Fibroblast of villous mesenchyme (primary cell): ENCODE measurements around the gene DNAJC17. TPM values are rescaled to one million over a fixed set of nuclear protein-coding genes. Genes with fewer than 3 reads are reported as not detected.

ENCODE experiments used
- DNase-seq: peaks from one replicate; pipeline ENCODE4 v3.0.0-alpha.2; 2010; ENCODE audit warnings: low read depth
- H3K4me3 ChIP-seq: 2 replicates; pipeline ENCODE4 v1.5.1; 2011; ENCODE audit warnings: low read depth, mild to moderate bottlenecking, low read length
- total RNA-seq: library from RNA; depleted of rRNA; stranded (reverse); fragments of >200 nt; gene quantifications from 2 replicates; pipeline ENCODE4 v1.2.3, GENCODE V29; 2012
- TF ChIP-seq, protein P1 (sequence below): IDR thresholded peaks from 2 replicates; pipeline ENCODE4 v1.5.1; 2012; ENCODE audit warnings: low read depth, mild to moderate bottlenecking, low read length; ENCODE audit not compliant: insufficient read depth

DNAJC17 gene
- total RNA-seq, 1 donor, result 30.7 TPM

DNA sequence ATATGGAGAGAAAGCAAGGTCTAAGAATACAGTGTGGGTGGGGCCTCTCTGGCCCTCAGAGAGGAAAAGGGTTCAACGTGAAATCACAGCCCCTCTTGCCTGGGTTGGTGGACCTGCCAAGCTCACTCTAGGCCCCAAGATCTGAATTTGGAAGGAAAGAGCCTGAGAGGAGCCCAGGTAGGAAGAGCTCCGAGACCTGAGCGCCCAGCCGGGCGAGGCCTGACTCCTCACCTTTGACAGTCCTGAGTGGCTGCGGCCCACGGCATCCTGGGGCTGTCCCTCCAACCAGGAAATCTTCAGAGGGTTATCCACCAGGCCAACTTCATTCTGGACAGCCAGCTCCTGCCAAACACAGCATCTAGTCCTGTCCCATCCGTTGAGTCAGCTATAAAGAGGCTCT, 33.8 kb downstream of the DNAJC17 start:
- TF ChIP-seq, protein P1, sequence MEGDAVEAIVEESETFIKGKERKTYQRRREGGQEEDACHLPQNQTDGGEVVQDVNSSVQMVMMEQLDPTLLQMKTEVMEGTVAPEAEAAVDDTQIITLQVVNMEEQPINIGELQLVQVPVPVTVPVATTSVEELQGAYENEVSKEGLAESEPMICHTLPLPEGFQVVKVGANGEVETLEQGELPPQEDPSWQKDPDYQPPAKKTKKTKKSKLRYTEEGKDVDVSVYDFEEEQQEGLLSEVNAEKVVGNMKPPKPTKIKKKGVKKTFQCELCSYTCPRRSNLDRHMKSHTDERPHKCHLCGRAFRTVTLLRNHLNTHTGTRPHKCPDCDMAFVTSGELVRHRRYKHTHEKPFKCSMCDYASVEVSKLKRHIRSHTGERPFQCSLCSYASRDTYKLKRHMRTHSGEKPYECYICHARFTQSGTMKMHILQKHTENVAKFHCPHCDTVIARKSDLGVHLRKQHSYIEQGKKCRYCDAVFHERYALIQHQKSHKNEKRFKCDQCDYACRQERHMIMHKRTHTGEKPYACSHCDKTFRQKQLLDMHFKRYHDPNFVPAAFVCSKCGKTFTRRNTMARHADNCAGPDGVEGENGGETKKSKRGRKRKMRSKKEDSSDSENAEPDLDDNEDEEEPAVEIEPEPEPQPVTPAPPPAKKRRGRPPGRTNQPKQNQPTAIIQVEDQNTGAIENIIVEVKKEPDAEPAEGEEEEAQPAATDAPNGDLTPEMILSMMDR, result no peak
- no peak for DNase-seq
- no peak overlapping the region for H3K4me3 ChIP-seq

DNA sequence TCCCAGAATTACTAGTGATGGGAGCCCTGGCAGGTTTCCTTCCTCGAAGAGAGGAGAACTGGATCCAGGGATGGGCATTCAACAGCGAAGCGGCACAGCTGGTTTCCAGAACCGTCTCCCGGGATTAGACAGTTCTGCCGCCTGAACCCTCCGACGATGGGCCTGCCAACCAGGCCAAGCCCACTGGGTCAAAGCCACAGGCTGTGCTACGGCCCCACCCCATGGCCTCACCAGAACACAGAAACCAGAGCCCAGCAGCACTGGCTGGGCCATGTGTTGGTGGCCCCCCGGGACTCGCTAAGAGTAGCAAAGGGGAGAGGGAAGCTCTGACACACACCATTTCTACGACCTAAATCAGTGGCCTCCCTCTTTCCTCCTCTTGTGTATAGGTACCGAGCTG, 35.3 kb downstream of the DNAJC17 start:
- no peak overlapping the region for H3K4me3 ChIP-seq
- DNase-seq, result no peak
- TF ChIP-seq, protein P1, result no peak

DNA sequence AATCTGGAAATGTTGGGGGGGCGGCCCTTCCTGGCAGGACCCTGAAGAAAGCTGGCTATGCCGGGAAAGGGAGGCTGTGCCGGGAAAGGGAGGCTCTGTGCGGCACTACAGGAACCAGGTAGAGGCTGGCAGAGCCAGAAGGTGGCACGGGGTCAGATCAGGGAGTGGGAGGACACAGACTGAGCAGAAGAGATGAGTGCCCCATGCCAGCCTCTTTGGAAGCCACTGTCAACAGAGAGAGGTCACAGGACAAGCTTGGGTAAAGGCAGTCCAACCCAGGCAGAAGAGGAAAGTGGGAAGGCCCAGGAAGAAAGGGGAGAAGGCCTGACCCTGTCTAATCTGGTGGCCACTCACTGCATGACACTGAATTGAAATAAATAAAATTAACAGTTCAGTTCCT, 36.0 kb downstream of the DNAJC17 start:
- H3K4me3 ChIP-seq, result no peak overlapping the region
- DNase-seq, result no peak
- TF ChIP-seq, protein P1, result no peak

DNA sequence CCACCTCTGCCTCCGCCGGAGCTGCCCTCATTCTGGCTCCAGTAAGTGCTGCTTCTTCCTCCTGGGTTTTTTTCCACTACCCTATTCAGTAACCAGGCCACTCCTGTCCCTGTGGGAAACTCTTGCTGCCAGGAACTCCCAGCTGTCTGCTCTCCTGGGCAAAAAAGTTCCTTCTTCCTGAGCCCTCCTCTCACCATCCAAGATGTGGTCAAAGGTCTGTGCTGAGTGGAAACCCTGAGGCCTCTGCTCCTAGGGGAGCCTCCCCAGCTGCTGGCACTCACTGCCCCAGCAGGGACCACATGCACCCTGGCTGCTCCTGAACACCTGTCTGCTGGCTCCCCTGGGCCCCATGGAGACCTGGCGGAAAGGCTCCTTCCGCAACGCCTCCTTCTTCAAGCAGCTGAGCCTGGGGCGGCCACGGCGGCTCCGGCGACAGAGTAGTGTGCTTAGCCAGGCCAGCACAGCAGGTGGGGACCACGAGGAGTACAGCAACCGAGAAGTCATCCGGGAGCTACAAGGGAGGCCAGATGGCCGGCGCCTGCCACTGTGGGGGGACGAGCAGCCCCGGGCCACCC, 37.0 kb downstream of the DNAJC17 start:
- DNase-seq, result no peak
- no peak overlapping the region for H3K4me3 ChIP-seq
- TF ChIP-seq, protein P1, result no peak

DNA sequence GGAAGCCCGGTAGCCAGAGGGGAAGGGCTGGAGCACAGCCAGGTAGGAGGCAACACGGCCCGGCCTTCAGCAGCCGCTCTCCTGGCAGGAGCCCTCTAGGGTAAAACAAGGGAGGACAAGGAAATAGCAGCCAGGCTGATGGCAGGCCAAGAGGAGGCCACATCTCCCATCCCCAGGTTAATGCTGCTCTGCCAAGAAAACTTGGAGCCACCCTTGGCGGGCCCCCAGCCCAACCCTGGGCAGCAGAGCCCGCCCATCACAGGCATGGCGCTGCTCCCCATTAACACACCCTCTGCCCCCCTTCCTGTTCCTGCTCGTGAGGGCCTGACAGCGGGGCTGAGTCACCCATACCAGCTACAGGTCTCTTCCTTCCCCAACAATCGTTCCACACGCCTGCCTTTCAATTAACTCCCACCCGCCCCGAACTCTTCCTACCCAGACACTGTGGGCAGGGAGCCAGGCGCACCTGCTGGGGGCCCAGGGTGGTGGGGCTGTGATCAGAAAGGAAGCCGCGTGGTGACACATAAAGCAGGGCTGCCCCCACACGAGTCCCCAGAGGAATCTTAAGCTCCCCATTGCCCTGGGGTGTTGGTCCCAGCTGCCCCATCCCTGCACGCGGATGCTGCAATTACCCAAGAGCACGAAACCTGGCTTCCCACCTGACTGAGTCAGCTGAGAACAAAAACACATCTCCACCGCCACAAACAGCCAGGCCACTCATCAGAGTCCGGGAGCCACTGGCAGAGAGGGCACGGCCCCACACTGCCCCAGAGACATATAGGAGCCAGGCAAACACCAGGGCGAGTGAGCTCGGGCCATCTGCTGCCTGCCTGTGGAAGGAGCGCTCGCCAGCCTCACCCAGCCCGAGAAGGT, 37.8 kb downstream of the DNAJC17 start, which contains the start of gene C15orf62:
C15orf62 (plus strand) TSS at position 707 of the 873 bp plus-strand sequence. CDS start 516 bp downstream, outside the sequence.
- no peak for DNase-seq
- TF ChIP-seq, protein P1, result no peak
- no peak within 1 kb of the TSS for H3K4me3 ChIP-seq

DNA sequence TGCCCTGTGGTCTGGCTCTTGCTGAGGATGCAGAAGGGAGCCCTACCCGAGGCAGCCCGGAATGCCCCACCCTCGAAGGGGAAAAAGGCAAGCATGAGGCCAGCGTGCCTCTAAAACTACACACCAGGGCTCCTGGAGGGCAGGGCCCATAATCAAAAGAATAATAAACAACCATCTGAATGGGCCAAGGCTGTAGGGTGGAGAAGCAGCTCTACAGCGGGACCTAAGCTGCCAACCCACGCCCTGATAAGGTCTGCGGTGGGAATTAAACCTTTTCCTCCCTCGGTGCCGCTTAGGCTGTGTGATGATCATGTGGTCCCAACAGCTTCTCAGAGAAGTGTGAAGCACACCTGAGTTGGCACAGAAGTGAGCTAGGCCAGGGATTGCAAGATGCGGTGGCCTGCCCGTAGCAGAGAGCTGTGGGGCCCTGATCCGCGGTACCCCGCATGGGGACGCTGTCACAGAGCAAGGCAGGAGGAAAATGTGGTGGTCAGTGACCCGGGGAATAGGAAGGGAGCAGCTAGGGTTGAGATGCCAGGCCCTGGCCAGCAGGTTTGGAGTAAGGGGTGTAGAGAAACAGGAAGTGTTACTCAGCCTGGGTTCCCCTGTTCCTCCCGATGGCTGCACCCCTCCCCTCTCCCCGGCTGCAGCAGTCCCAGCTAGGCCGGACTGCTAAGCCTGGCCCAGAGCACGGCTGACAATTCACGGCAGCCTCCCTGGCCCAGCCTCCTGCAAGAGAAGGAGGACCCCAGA, 38.6 kb downstream of the DNAJC17 start:
- no peak for DNase-seq
- TF ChIP-seq, protein P1, result no peak
- no peak overlapping the region for H3K4me3 ChIP-seq
